GM19372 (cell line): ENCODE data around the gene SPNS2.

ENCODE experiments used
- ATAC-seq: cut with Tn5 transposase; IDR thresholded peaks from one replicate; pipeline ENCODE4 v1.9.1; 2021; ENCODE audit warnings: mild to moderate bottlenecking, low read depth, moderate library complexity; ENCODE audit not compliant: unreplicated experiment

Gene SPNS2

DNA sequence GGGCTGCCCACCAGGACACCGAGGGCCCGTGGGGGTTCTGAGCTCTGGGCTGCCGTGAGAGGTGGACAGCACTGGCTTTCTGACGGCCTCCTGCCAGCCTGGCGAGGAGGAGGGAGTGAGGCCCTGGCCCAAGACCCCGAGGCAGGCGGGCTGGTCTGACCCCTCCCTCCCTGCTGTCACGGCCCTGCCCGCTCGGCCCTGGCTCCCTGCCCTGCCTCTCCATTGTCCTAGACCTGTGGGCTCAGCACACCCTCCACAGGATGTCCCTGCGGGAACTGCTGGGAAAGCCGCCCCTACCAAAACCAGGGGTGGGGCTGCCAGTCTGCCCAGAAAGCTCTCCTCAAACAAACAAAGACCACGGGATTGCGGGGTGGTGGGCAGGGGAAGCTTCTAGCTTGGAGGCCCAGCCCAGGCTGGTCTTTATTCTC is 20.7 kb downstream of the SPNS2 start:
- ATAC-seq = no peak

DNA sequence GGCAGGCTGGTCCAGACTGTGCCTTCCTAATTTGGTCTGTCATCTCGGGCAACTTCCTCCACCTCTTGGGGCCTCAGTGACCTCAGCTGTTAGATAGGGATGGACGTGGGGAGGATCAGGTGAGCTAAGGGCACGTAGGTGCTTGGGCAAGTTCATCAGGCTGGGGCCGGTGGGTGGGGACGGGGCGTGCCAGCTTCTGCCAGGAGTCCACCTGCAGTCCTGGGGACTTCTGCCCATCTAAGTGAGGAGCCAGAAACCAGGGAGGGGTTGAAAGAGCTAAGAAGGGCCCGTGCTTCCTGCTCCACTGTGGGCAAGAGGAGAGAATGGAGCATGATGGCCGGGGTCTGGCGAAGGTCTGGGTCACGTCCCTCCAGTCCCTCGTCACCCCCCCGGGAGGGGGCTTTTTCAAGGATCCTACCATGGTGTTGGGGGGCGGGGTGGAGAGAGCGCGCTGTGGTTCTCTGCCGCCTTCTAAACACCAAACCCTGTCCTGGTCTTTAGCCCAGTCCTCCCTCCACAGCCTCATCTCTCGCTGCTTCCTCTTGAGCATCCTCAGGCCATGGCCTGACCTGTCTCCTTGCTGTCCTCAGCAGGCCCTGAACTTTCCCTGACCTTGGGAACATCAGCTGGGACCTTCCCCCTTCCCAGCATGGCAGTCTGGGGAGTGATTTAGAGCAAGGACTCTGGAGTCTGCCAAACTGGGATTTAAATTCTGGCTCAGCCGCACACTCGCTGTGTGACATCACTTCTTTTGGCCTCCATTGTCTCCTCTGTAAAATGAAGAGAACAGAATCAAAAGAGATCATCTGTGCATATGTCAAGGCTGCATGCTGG is 21.6 kb downstream of the SPNS2 start:
- ATAC-seq = no peak

DNA sequence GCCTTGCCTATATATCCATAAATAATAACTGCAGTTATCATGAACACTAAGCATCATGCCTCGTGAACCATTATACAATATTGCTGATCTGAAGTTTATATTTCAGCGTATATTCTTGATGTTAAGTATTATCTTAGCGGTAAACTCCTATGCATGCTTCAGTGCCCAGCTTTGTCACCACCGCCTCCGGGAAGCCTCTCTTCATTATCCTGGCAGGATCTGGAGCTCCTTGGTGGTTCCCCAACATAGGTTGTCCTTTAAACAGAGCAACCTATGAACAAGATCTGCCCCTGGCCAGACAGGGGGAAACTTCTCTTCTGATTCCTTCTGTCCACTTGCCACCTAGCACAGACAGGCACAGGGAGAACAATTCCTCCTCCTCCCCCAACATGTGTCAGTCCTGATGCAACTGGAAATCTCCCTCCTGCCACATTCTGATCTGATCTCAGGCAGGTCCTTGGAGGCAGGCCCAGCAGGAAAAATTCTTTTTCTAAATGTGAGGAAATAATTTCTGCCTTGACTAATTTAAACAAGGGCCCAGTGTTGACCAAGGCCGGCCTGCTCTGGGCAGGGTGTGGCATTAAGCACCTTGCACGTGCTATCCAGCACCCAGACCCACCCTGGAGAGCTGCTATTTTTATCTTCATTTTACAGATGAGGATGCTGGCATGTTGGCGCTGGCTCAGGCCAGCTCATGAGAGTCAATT is 22.4 kb downstream of the SPNS2 start:
- no peak for ATAC-seq

DNA sequence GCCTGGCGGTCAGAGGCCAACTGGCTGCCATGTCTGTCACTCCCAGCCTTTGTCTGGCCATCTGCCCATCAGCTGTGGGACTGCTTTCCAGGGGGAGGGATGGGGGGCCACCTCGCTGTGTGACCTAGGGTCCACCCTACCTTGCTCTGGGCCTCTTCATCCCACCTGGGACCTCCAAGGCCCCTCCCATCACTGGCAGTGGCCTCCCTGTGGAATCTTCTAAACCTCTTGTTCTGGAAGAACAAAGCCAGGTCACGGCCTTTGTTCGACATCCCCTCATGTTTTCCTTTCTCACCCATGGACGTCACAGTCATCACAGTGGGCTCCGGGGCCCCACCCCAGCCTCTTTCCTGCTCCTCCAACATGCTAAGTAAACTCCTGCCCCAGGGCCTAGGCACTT is 24.0 kb downstream of the SPNS2 start:
- no peak for ATAC-seq

DNA sequence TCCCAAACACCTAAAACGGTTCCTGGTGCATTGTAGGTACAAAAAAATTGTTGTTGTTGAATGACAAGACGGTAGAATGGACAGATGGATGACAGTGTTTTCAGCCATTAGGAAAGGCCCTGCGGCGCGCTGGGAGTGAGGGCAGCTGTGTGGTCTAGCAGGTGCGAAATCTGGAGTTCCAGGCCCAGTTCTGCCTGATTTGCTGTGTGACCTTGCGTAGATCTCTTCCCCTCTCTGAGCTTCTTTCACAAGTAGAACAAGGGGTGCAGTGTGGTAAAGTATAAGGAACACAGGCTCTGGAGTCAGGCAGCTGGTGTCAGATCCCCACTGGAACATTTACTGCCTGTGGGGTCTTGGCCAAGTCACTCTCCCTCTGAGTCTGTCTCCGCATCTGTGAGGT is 25.3 kb downstream of the SPNS2 start:
- ATAC-seq = no peak

DNA sequence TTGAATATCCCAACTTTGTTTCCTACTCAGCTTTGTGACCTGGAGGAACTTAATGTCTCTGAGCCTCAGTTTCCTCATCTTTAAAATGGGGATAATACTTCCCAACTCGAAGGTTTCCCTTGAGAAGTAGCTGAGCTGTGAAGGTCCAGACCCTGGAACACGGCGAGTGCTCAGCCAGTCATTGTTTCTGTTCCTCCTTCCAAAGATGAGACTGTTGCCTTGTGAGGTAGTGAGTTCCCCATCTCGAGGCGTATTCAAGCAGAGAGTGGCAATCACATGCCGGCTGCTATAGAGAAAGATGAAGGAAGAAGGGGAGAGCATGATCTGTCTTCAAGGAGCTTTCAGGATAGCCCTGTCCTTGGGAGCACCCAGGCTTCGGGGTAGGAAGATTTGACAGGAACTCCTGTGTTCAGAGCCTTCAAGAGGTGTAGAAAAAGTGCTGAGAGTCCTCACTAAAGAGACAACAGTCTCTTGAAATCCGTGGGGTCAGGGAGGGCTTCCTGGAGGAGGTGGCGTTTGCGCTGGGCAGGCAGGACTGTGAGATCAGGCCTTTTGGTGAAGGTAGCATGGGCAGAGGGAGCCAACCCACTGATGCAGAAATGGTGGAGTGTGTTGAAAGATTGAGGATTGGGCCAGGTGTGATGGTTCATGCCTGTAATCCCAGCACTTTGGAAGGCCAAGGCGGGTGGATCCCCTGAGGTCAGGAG is 27.2 kb downstream of the SPNS2 start:
- ATAC-seq = no peak

DNA sequence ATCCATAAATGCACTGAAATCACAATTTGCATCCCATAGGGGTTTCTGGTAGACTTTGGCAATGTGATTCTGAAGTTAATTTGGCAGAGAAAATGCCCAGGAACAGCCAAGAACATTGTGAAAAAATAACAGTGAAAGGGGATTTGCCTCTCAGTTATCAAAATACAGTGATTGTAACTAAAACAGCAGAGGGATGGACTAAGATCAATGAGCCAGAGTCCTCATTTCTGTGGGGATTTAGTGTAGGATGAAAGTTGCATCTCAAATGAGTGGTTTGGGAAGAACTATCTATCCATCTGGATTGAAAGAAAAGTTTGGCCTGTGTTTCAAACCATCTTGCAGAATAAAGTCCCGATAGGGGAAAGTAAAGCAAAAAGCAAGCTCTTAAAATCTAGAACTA is 28.5 kb downstream of the SPNS2 start:
- ATAC-seq = no peak

DNA sequence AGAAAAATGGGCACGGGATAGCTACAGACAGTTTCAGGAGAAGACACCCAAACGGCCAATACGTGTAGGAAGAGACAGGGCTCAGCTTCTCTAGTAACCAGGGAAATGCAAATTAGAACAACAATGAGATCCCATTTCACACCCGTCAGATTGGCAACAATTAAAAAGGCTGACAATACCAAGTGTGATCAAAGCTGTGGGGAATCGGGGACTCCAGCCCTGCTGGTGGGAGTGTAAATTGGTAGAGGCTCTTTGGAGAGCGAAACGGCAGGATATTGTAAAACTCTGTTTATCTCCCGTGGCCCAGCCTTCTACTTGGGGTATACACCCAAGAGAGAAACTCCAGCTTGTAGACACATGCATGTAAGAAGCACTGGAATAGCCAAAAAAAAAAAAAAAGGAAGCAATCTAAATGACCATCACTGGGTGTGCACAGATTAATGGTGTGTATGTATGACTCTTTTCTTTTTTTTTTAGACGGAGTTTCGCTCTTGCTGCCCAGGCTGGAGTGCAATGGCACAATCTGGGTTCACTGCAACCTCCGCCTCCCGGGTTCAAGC is 29.0 kb downstream of the SPNS2 start:
- ATAC-seq = no peak

DNA sequence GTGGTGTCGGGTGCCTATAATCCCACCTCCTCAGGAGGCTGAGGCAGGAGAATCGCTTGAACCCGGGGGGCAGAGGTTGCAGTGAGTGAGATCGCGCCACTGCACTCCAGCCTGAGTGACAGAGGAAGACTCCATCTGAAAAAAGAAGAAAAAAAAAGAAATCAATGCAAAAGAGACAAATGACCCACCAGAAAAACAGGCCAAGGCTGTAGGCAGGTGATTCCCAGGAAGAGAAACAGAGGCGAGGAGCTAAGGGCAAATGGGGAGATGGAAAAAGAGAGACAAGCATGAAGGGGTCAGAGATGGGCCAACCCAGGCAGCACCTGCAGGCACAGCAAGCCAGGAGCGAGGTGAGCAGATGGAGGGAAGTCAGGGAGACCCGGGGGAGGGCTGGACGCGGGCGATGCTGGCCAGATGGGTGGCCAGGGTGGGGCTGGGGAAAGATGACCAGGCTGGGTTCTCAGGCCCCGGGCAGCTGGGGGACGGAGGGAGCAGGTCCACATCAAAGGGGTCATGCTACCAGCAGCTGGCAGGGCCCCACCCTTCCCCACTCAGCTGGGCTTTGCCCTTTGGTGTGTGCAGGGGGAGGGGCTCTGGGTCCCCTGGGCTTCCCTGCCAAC is 31.0 kb downstream of the SPNS2 start:
- ATAC-seq = no peak

DNA sequence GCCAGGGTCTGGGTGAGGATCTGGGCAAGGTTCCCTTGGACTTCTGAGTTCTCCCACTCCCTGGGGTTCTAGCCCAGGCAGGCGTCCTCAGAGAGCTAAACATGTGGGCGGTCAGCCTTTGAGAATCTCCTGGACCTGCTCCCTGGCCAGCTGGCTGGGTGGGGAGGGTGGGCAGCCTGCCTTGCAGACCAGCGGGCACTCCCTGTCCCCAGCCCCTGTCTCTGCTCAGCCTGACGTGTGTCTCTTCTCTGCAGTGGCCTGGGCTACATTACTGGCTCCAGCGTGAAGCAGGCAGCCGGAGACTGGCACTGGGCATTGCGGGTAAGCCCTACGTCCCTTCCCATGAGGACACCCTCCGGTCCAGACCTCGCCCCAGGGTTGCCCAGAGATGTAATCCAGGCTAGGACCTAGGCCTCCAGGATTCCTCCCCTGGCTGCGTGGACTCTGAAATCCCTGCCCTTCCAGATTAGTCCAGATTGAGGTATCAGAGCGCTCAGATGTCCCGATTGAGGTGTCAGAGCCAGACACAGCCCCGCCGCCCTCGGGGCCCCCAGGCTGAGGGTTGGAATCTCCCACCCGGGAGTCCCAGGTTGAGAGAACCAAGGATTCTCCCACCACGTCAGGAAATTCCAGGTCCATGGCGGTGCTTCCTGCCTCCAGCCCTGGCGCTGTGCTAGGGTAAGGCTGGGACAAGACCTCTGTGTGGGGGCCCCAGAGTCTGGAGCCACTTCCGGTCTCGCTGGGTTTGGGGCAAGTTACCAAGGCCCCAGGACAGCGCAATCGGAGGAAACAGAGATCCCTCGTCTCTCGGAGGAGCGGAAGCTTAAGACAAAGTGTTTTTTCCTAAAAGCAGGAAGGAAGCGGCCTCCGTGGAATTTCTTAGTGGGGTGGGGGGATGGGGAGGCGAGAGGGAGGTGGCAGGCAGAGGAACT is 32.4 kb downstream of the SPNS2 start:
- ATAC-seq = no peak

DNA sequence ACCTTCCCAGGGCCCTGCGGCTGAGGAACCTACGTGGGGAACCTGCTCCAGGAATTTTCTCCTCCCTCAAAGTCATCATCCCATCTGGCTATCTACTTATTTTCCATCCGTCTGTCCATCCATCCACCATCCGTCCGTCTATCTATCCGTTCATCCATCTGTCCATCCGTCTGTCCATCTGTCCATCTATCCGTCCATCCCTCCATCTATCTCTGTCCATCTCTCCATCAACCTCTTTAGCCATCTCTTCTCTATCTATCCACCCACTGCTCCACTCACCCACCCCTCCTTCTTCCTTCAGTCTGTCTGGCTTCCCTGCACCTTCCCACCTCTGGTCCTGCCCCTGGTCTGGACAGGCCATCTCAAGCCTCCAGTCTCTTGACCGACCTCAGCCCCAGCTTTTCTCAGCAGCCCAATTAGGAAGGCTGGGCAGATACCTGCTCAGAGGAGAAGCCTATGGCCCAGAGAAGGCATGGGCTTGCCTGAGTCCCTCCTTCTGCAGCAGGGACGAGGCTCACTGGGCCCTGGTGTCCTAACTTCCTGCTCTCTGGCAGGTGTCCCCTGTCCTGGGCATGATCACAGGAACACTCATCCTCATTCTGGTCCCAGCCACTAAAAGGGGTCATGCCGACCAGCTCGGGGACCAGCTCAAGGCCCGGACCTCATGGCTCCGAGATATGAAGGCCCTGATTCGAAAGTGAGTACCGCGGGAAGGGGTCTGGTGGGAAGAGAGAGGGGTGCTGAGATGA is 33.5 kb downstream of the SPNS2 start:
- no peak for ATAC-seq

DNA sequence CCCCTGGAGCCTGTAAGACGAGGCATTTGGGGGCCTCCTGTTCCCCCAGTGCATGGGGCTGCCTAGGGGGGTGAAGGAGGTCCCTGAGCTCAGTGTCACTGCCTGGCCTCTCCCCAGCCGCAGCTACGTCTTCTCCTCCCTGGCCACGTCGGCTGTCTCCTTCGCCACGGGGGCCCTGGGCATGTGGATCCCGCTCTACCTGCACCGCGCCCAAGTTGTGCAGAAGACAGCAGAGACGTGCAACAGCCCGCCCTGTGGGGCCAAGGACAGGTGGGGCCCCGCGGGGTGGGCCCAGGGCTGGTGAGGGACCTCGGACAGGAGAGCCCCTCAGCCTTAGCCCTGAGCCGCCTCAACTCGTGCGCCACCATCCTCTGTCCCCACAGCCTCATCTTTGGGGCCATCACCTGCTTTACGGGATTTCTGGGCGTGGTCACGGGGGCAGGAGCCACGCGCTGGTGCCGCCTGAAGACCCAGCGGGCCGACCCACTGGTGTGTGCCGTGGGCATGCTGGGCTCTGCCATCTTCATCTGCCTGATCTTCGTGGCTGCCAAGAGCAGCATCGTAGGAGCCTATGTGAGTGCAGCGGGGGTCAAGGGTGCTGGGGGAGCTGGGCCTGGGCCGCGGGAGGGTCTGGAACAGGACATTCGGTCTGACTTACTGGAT is 34.3 kb downstream of the SPNS2 start:
- ATAC-seq = no peak

DNA sequence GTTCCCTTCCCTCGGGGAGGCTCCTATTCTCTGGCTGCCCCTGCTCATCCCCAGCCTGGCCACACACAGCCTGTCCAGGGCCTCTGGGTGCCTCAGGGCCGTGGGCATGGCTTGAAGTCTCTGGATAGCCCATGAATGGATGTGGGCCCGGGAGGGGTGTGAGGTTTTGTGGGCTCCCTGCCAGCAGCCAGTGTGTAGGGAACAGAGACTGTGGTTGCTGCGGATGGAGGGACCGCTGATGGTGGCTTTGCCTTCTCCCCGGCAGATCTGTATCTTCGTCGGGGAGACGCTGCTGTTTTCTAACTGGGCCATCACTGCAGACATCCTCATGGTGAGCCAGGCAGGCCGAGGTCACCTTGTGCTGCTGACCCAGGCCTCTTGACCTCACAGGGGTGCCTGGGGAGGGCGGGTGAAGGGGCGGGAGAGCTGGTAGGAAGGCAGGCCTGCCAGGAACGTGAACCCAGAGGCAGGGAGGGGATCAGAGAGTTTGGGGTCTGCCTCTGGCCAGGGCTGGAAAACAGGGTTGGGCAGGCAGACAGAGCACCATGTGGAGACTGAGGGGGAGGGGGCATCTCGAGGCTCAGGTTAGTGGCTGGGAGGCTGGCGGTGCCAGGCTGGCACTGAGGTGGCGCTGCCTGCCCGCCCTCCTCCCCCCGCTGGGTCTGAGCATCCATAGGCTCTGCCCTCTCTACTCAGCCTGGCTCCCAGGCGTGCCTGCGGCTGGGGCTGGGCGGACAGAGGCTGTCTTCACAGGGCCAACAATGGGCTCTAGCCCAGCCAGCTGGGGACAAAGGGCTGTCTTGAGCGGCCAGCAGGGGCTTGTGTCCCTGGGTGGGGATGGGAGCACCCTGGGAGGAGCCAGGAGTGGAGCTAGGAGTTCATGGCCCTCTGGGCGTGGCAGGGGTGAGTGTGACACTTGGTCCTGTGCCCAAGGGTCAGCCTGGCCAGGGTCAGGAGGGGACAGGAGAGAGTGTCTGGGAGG is 35.1 kb downstream of the SPNS2 start:
- no peak for ATAC-seq

DNA sequence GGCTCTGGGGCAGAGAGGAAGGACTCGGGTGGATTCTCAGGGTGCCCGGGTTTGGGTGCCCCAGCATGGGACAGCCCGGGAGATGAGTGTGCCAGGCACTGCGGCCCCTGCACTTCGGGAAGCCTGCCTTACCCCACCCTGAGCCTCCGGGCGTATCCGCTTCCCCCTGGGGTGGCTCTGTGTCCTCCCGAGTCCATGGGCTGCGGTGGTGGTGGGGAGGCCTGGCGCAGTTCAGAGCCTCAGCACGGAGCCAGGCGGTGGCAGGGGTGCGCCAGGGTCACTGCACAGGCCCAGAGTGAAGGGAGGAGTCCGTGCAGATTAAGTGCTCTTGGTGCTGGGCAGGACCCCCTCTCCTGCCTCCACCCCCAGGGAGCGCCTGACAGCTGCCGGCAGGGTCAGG is 35.8 kb downstream of the SPNS2 start:
- ATAC-seq = no peak

DNA sequence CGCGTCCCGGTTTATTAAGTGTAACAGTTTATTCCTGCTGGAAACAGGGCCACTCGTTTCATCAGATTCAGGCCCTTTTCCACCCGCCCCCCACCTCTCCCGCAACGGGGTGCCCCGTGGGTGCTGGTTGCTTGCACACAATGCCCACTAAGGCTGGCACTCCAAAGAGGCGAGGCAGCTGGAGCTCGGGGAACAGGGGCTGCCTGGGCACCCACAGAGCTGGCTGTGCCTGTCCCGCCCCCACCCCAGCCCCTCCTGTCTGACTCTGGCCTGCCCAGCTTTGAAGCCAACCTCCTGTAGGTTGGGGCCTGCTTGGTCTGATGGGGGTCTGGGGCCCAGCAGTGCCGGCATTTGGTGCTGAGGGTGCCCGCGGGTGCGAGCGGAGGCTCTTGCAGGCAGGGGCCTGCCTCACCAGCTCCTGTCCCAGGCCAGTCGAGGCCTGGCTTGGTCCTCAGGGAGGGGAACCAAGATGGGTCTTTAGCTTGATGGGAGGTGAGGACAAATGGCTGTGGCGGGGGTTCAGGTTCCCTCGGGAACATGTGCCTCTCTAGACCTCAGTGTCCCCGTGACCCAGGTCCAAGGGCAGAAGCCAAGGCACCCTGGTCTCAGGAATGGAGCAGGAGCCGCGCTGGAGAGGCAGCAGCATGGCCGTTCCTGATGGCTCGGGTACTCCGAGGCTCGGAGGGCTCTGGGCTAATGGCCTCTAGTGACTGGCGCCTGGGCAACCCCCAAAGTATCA is 36.4 kb downstream of the SPNS2 start:
- ATAC-seq = no peak

DNA sequence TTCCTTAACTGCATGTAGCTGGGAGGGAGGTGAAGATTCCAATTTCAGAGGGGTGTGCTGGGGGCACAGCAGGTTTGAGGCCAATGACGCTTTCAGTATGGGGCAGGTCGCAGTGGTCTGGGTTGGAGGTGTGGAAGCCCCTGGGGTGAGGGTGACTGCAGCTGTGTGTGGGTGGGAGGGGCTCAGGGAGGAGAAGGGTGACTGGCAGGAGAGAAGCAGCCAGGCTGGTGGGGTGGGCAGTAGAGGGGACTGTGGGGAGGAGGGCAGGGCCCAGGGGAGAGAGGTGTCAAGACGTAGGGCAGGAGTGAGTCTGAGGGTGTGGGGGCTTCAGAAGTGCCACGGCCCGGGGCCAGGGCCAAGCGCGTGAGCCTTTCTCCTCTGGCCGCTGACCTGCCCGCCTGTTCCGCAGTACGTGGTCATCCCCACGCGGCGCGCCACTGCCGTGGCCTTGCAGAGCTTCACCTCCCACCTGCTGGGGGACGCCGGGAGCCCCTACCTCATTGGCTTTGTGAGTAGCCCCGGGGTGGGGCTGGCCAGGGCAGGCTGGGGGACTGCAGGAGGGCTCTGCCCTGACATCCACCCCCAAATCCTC is 37.1 kb downstream of the SPNS2 start:
- ATAC-seq = no peak
